Left hindlimb (tissue), 1 donor: Measurements from ENCODE around the gene VANGL1.

ENCODE experiments used
- DNase-seq: peaks from one replicate; pipeline ENCODE4 v3.0.0-alpha.2; 2018

The VANGL1 gene

GRCh38 chr1:115669002-115669673, 27.4 kb downstream of the VANGL1 start:
- no peak for DNase-seq

- no peak for DNase-seq
Observed at GRCh38 chr1:115669886-115670285, 28.1 kb downstream of the VANGL1 start.

- peak; percentile 59 for DNase-seq
Observed at GRCh38 chr1:115670476-115671175, 28.9 kb downstream of the VANGL1 start.

GRCh38 chr1:115671176-115671934, 29.6 kb downstream of the VANGL1 start:
- no peak for DNase-seq

- no peak for DNase-seq
Observed at GRCh38 chr1:115672224-115673009, 30.6 kb downstream of the VANGL1 start.

GRCh38 chr1:115676498-115677181, 34.9 kb downstream of the VANGL1 start:
- no peak for DNase-seq

GRCh38 chr1:115677182-115677555, 35.4 kb downstream of the VANGL1 start:
- DNase-seq = no peak

- no peak for DNase-seq
Observed at GRCh38 chr1:115677565-115677964, 35.8 kb downstream of the VANGL1 start.

GRCh38 chr1:115678141-115678540, 36.4 kb downstream of the VANGL1 start:
- no peak for DNase-seq

GRCh38 chr1:115679141-115679611, 37.4 kb downstream of the VANGL1 start:
- no peak for DNase-seq

- no peak for DNase-seq
Observed at GRCh38 chr1:115680730-115681111, 39.0 kb downstream of the VANGL1 start.

GRCh38 chr1:115682792-115683191, 41.0 kb downstream of the VANGL1 start:
- DNase-seq = no peak

GRCh38 chr1:115685029-115685705, 43.4 kb downstream of the VANGL1 start:
- DNase-seq = no peak

GRCh38 chr1:115687744-115688143, 46.0 kb downstream of the VANGL1 start:
- DNase-seq = no peak

GRCh38 chr1:115690972-115691371, 49.2 kb downstream of the VANGL1 start:
- no peak for DNase-seq

- no peak for DNase-seq
Observed at GRCh38 chr1:115692224-115692623, 50.5 kb downstream of the VANGL1 start.

- DNase-seq = no peak
Observed at GRCh38 chr1:115694805-115695204, 53.0 kb downstream of the VANGL1 start.

GRCh38 chr1:115697619-115698018, 55.8 kb downstream of the VANGL1 start:
- no peak for DNase-seq

- no peak for DNase-seq
Observed at GRCh38 chr1:115701090-115701489, 59.3 kb downstream of the VANGL1 start.

GRCh38 chr1:115702959-115703358, 61.2 kb downstream of the VANGL1 start:
- DNase-seq = no peak

GRCh38 chr1:115705085-115705951, 63.5 kb downstream of the VANGL1 start:
- DNase-seq = no peak
